ENCODE data around the gene RFNG.

RFNG gene

GRCh38 chr17:82089723-82090548 is 38.3 kb upstream of the RFNG start:
- DNase-seq = peak in 1 of 5 experiments; percentile 2

GRCh38 chr17:82088838-82089722 is 37.5 kb upstream of the RFNG start:
- peak in 1 of 5 experiments; percentile 7 for DNase-seq

GRCh38 chr17:82087961-82088837 is 36.6 kb upstream of the RFNG start:
- DNase-seq = peak in 1 of 5 experiments; percentile 6

GRCh38 chr17:82086941-82087906 is 35.6 kb upstream of the RFNG start:
- DNase-seq = peak in 1 of 5 experiments; percentile 8

GRCh38 chr17:82085931-82086764 is 34.5 kb upstream of the RFNG start:
- DNase-seq = no peak

GRCh38 chr17:82085031-82085861 is 33.6 kb upstream of the RFNG start:
- no peak for DNase-seq

GRCh38 chr17:82084373-82085030 is 32.9 kb upstream of the RFNG start:
- no peak for DNase-seq

- DNase-seq = no peak
These were observed 32.1 kb upstream of the RFNG start for GRCh38 chr17:82083533-82084359.

GRCh38 chr17:82083009-82083408 is 31.4 kb upstream of the RFNG start:
- DNase-seq = no peak

- no peak for DNase-seq
These were observed 30.8 kb upstream of the RFNG start for GRCh38 chr17:82082456-82082855.

- no peak for DNase-seq
These were observed 30.4 kb upstream of the RFNG start for GRCh38 chr17:82081966-82082365.

- DNase-seq = no peak
These were observed 29.9 kb upstream of the RFNG start for GRCh38 chr17:82081546-82081945.

- DNase-seq = no peak
These were observed 29.3 kb upstream of the RFNG start for GRCh38 chr17:82080789-82081464.

GRCh38 chr17:82080048-82080788 is 28.6 kb upstream of the RFNG start:
- no peak for DNase-seq

GRCh38 chr17:82079001-82079677 is 27.5 kb upstream of the RFNG start:
- no peak for DNase-seq

GRCh38 chr17:82078433-82078832 is 26.8 kb upstream of the RFNG start:
- DNase-seq = no peak
